ENCODE data around the gene TIPARP.
A peak's percentile ranks its signal among the peaks of the same experiment; 100 is the strongest.

TIPARP gene

GRCh38 chr3:156674046-156674910, at the start of gene TIPARP (continued):
- peak; percentile 42; the same call in 1 of the 2 replicates for TF ChIP-seq BCL11B (tag by site-specific recombination; IDR thresholded peaks at IDR 0.05; ENCODE audit: low read depth)
- TF ChIP-seq ZSCAN23 (tag by site-specific recombination; IDR thresholded peaks at IDR 0.05) = no peak
- no peak for TF ChIP-seq ZNF513 (tag by site-specific recombination; IDR thresholded peaks at IDR 0.05)
- no peak for TF ChIP-seq ZNF214 (tag by site-specific recombination; IDR thresholded peaks at IDR 0.05; ENCODE audit: borderline replicate concordance)
- TF ChIP-seq GLIS2 (tag by site-specific recombination; IDR thresholded peaks at IDR 0.05) = peak; percentile 99
- TF ChIP-seq ZBTB21 (tag by site-specific recombination; IDR thresholded peaks at IDR 0.05) = peak; percentile 36; the same call in 1 of the 2 replicates
- no peak for TF ChIP-seq ZNF449 (tag by site-specific recombination; IDR thresholded peaks at IDR 0.05)
- TF ChIP-seq ZBTB10 (tag by site-specific recombination; IDR thresholded peaks at IDR 0.05) = no peak
- TF ChIP-seq SP3 (tag by site-specific recombination; IDR thresholded peaks at IDR 0.05) = peak; percentile 91
- TF ChIP-seq TCF7L2 (IDR thresholded peaks at IDR 0.05; ENCODE audit: borderline replicate concordance, low read depth, low read length) = no peak
- TF ChIP-seq ZNF112 (tag by site-specific recombination; IDR thresholded peaks at IDR 0.05) = no peak
- TF ChIP-seq ZNF664 (tag by site-specific recombination; IDR thresholded peaks at IDR 0.05) = no peak
- no peak for TF ChIP-seq ZNF580 (tag by site-specific recombination; IDR thresholded peaks at IDR 0.05)
- no peak for TF ChIP-seq OVOL3 (tag by site-specific recombination; IDR thresholded peaks at IDR 0.05)
- no peak for TF ChIP-seq ZNF184 (tag by site-specific recombination; IDR thresholded peaks at IDR 0.05)
- peak; percentile 96 for TF ChIP-seq ZFP37 (tag by site-specific recombination; IDR thresholded peaks at IDR 0.05)
- TF ChIP-seq ZNF510 (tag by site-specific recombination; IDR thresholded peaks at IDR 0.05; ENCODE audit: insufficient replicate concordance) = no peak
- TF ChIP-seq ZNF645 (tag by site-specific recombination; IDR thresholded peaks at IDR 0.05) = no peak
- TF ChIP-seq ZFHX2 (tag by site-specific recombination; conservative IDR thresholded peaks at IDR 0.05) = peak; percentile 95
- no peak for TF ChIP-seq ZNF404 (tag by site-specific recombination; IDR thresholded peaks at IDR 0.05)
- TF ChIP-seq ZNF660 (tag by site-specific recombination; IDR thresholded peaks at IDR 0.05) = peak; percentile 54
- no peak for TF ChIP-seq ZNF529 (tag by site-specific recombination; IDR thresholded peaks at IDR 0.05; ENCODE audit: insufficient replicate concordance)
- TF ChIP-seq ZNF768 (tag by site-specific recombination; IDR thresholded peaks at IDR 0.05) = no peak
- TF ChIP-seq ZNF549 (tag by site-specific recombination; IDR thresholded peaks at IDR 0.05) = no peak
- peak; percentile 61; the same call in 1 of the 2 replicates for TF ChIP-seq ZNF629 (tag by site-specific recombination; IDR thresholded peaks at IDR 0.05)
- TF ChIP-seq ZNF423 (tag by site-specific recombination; IDR thresholded peaks at IDR 0.05) = no peak
- TF ChIP-seq CTCF (tag by site-specific recombination; IDR thresholded peaks at IDR 0.05) = peak; percentile 99
- TF ChIP-seq MEIS1 (CRISPR knock-in tag; IDR thresholded peaks at IDR 0.05; ENCODE audit: borderline replicate concordance) = no peak
- TF ChIP-seq GLIS1 (tag by site-specific recombination; IDR thresholded peaks at IDR 0.05) = peak; percentile 63

All from HEK293 (cell line).